Measurements from ENCODE around the gene HSD17B3. TPM values are rescaled to one million over a fixed set of nuclear protein-coding genes. Genes with fewer than 3 reads are reported as not detected.

HSD17B3 gene
- total and polyA plus RNA-seq, 10 of the 15 experiments (the other 5 are each of a cell fraction or from before 2014, with no cell fraction given): not detected

DNA sequence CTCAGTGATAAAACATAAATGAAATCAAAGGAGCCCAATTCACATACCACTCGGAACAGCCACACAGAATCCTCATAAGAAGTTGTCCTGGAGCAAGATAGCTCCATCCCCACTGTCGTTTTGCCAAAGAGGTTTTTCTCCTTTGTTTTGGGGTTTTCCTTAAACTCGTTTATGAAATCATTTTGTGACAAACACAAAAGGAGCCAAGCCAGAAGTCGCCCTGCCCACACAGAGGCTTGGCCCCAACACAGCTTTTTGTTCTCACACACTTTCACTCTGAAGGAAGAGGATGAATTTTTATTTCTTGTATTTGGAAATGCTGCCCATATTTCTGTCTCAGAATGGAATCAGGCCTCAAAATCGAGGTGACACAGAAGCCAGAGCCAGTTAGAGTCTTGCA is 113.4 kb downstream of the HSD17B3 start:
- BruUV-seq (replicated peaks): no TSS peak
- H3K4me2 ChIP-seq (ENCODE audit: control insufficient read depth, insufficient read depth): no peak overlapping the region
- no peak overlapping the region for H3K4me3 ChIP-seq
- ChIA-PET SMC1A (ENCODE audit: uncharacterized antibody, unreplicated experiment) (no interaction called here), CTCF (interaction anchor here (0.8 kb wide), 2 partner anchors 15 to 462 kb away, joined by 3 read pairs; no protein-coding TSS in a partner anchor), RAD21 (ENCODE audit: unreplicated experiment) (no interaction called here), POLR2A (no interaction called here)
- in situ Hi-C loops (cut with MboI): no loop called here
- intact Hi-C loops (cut with micrococcal nuclease; ENCODE audit: unreplicated experiment): no loop called here
- H3K9ac ChIP-seq (ENCODE audit: control insufficient read depth, insufficient read depth, low read length): no peak overlapping the region
- no peak for FAIRE-seq
- no peaks in the 10 kb centered on the region for H3K79me2 ChIP-seq (ENCODE audit: control insufficient read depth, insufficient read depth, low read length)
- no peaks in the 10 kb centered on the region; the same call in 2 of the 3 replicates for H3K9me3 ChIP-seq (replicated peaks; ENCODE audit: control insufficient read depth, insufficient read depth, low read length)
- H2AFZ ChIP-seq (ENCODE audit: control insufficient read depth, low read depth, low read length): no peak overlapping the region
- H3K27ac ChIP-seq (ENCODE audit: control insufficient read depth, insufficient read depth): no peak overlapping the region
- ATAC-seq: no peak
- peaks cover 2 to 4% of the 10 kb centered on the region in 2 experiments; a peak in 3 of 4 replicates for H3K27me3 ChIP-seq (replicated peaks in 1 of 2; ENCODE audit: control insufficient read depth in 2 of 2, insufficient read depth in 2 of 2, low read length in 1 of 2)
- H4K20me1 ChIP-seq (ENCODE audit: control insufficient read depth, insufficient read depth): no peaks in the 10 kb centered on the region
- no peaks in the 10 kb centered on the region for H3K36me3 ChIP-seq (ENCODE audit: control insufficient read depth in 2 of 2, insufficient read depth in 2 of 2, low read length in 1 of 2)
- 8% methylated on average over 5 of the region's 5 CpGs for WGBS (ENCODE audit: insufficient coverage, insufficient replicate concordance, low lambda C conversion rate, missing lambda C conversion rate)
- TF ChIP-seq BHLHE40 (IDR thresholded peaks at IDR 0.05; ENCODE audit: borderline replicate concordance in 1 of 2, low read depth in 2 of 2, low read length in 1 of 2) (no peak), HDGF (IDR thresholded peaks at IDR 0.05) (no peak), RCOR1 (conservative IDR thresholded peaks at IDR 0.05; ENCODE audit: low read depth, low read length) (no peak), EP300 (IDR thresholded peaks at IDR 0.05; ENCODE audit: borderline replicate concordance in 1 of 2, control insufficient read depth in 1 of 2, low read depth in 2 of 2, low read length in 2 of 2) (no peak), TBL1XR1 (IDR thresholded peaks at IDR 0.05; ENCODE audit: low read depth, low read length) (no peak), ZNF274 (IDR thresholded peaks at IDR 0.05; ENCODE audit: insufficient read depth, insufficient read length) (no peak), ESRRA (IDR thresholded peaks at IDR 0.05; ENCODE audit: low read length) (no peak), CBX5 (IDR thresholded peaks at IDR 0.05; ENCODE audit: low read depth) (no peak), MXI1 (IDR thresholded peaks at IDR 0.05; ENCODE audit: low read depth, low read length) (no peak), SPI1 (IDR thresholded peaks at IDR 0.05; ENCODE audit: borderline replicate concordance, insufficient read depth, low read depth, low read length) (no peak), SUPT20H (IDR thresholded peaks at IDR 0.05; ENCODE audit: borderline replicate concordance, control insufficient read depth, low read depth, low read length) (no peak), ZNF207 (IDR thresholded peaks at IDR 0.05; ENCODE audit: borderline replicate concordance) (no peak), DPF2 (IDR thresholded peaks at IDR 0.05) (no peak), NR2F1 (conservative IDR thresholded peaks at IDR 0.05) (no peak), CHD1 (IDR thresholded peaks at IDR 0.05; ENCODE audit: low read depth, low read length) (no peak), EED (IDR thresholded peaks at IDR 0.05; ENCODE audit: low read depth) (no peak), PAX8 (IDR thresholded peaks at IDR 0.05) (no peak)
- TF ChIP-seq, protein P1, sequence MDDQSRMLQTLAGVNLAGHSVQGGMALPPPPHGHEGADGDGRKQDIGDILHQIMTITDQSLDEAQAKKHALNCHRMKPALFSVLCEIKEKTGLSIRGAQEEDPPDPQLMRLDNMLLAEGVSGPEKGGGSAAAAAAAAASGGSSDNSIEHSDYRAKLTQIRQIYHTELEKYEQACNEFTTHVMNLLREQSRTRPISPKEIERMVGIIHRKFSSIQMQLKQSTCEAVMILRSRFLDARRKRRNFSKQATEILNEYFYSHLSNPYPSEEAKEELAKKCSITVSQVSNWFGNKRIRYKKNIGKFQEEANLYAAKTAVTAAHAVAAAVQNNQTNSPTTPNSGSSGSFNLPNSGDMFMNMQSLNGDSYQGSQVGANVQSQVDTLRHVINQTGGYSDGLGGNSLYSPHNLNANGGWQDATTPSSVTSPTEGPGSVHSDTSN (IDR thresholded peaks at IDR 0.05; ENCODE audit: insufficient replicate concordance, low read depth, low read length): no peak
- no peak for DNase-seq (ENCODE audit: low read depth, low spot score)
- no peaks in the 10 kb centered on the region for H3K4me1 ChIP-seq (ENCODE audit: control insufficient read depth, insufficient read depth, low read length)
